ENCODE measurements around the gene TRPV2. TPM values are rescaled to one million over a fixed set of nuclear protein-coding genes. Genes with fewer than 3 reads are reported as not detected.

TRPV2 gene
- total RNA-seq, 1 donor from 2014 or later = 0.26 TPM

DNA sequence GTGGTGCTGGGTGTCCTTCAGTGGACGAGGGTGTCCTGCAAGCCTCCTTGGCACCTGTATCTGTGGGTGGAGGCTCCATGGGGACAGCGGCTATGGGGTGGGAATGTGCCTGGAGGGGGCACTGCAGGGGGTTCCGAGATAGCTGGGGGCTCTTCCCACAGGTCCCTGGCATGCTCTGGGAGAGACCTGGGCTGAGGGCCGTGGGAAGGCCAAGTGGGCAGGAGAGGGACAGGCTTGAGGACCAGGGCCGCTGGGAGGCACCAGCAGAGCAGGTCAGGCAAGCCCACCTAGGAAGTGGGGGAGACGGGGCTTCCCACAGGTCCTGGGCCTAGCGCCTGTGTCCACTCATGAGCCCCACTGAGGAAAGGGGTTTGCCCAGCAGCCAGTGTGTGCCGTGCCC lies 66.9 kb downstream of the TRPV2 start:
- DNase-seq (ENCODE audit: low read depth) (no peak), FAIRE-seq (no peak)
- H3K4me3 ChIP-seq (ENCODE audit: low read depth, low read length) = no peak overlapping the region
- peaks cover 12% of the 10 kb centered on the region for H3K27me3 ChIP-seq (ENCODE audit: control insufficient read depth, insufficient read depth, low read length)
- H3K36me3 ChIP-seq (ENCODE audit: control insufficient read depth, insufficient read depth, low read length) = no peaks in the 10 kb centered on the region
- TF ChIP-seq CTCF (IDR thresholded peaks at IDR 0.05; ENCODE audit: insufficient read depth, low read length, severe bottlenecking) = no peak

- peaks cover 12% of the 10 kb centered on the region for H3K27me3 ChIP-seq (ENCODE audit: control insufficient read depth, insufficient read depth, low read length)
- FAIRE-seq (no peak), DNase-seq (ENCODE audit: low read depth) (peak; percentile 10)
- no peaks in the 10 kb centered on the region for H3K36me3 ChIP-seq (ENCODE audit: control insufficient read depth, insufficient read depth, low read length)
- TF ChIP-seq CTCF (IDR thresholded peaks at IDR 0.05; ENCODE audit: insufficient read depth, low read length, severe bottlenecking) = no peak
- no peak overlapping the region for H3K4me3 ChIP-seq (ENCODE audit: low read depth, low read length)
Observed at GRCh38 chr17:16483021-16483645, 67.8 kb downstream of the TRPV2 start.

GRCh38 chr17:16484445-16485175 lies 69.2 kb downstream of the TRPV2 start:
- no peak for DNase-seq (ENCODE audit: low read depth)
- Histone ChIP-seq H3K4me3 (ENCODE audit: low read depth, low read length) (no peak overlapping the region), H3K36me3 (ENCODE audit: control insufficient read depth, insufficient read depth, low read length) (no peaks in the 10 kb centered on the region), H3K27me3 (ENCODE audit: control insufficient read depth, insufficient read depth, low read length) (peaks cover 16% of the 10 kb centered on the region)
- TF ChIP-seq CTCF (IDR thresholded peaks at IDR 0.05; ENCODE audit: insufficient read depth, low read length, severe bottlenecking) = no peak
- no peak for FAIRE-seq

Other genes starting within 250 kb of the TRPV2 start
- 75.3 and 92.9 TPM in 2 replicates for gene NCOR1, start 200.0 kb upstream of the TRPV2 start, total RNA-seq
- gene PIGL, start 198.4 kb upstream of the TRPV2 start, total RNA-seq = 30.6 and 31.1 TPM in 2 replicates
- gene CENPV, start 62.1 kb upstream of the TRPV2 start, total RNA-seq = 5.1 and 17.4 TPM in 2 replicates
- 766 and 1,827 TPM in 2 replicates for gene UBB, start 34.5 kb upstream of the TRPV2 start, total RNA-seq
- gene LRRC75A, start 76.6 kb downstream of the TRPV2 start, total RNA-seq = 0.13 TPM in 1 of 2 replicates, not detected in the other
- gene ZNF287, start 153.6 kb downstream of the TRPV2 start, total RNA-seq = 2.7 and 3.4 TPM in 2 replicates
- gene ZNF624, start 238.3 kb downstream of the TRPV2 start, total RNA-seq = 5.0 and 5.8 TPM in 2 replicates